Occipital lobe (tissue), 2 donors: ENCODE measurements around the gene DUSP5. TPM values are rescaled to one million over a fixed set of nuclear protein-coding genes. Genes with fewer than 3 reads are reported as not detected.

Experiments
- DNase-seq: peaks from one replicate; lab custom pipeline; 2025; lab: John Stamatoyannopoulos, UW
- total RNA-seq: library from RNA; depleted of rRNA; stranded (reverse); fragments of >200 nt; gene quantifications from one replicate; pipeline ENCODE4 v1.2.3, GENCODE V29; 2014

DUSP5 gene
- total RNA-seq, 1 donor from 2014 or later = 4.7 TPM

- DNase-seq = no peak
Observed at GRCh38 chr10:110499796-110500514, 2.2 kb downstream of the DUSP5 start.

- no peak for DNase-seq
Observed at GRCh38 chr10:110500515-110500905, 2.8 kb downstream of the DUSP5 start.

- peak; percentile 64 for DNase-seq
Observed at GRCh38 chr10:110501142-110501937, 3.6 kb downstream of the DUSP5 start.

GRCh38 chr10:110502072-110502845 is 4.6 kb downstream of the DUSP5 start:
- no peak for DNase-seq

GRCh38 chr10:110502851-110503301 is 5.2 kb downstream of the DUSP5 start:
- peak; percentile 62 for DNase-seq

- no peak for DNase-seq
Observed at GRCh38 chr10:110503528-110504110, 5.9 kb downstream of the DUSP5 start.

GRCh38 chr10:110504111-110504735 is 6.5 kb downstream of the DUSP5 start:
- DNase-seq = no peak

- no peak for DNase-seq
Observed at GRCh38 chr10:110505130-110505770, 7.5 kb downstream of the DUSP5 start.

GRCh38 chr10:110506448-110506847 is 8.7 kb downstream of the DUSP5 start:
- no peak for DNase-seq

GRCh38 chr10:110507346-110507745 is 9.6 kb downstream of the DUSP5 start:
- no peak for DNase-seq

- no peak for DNase-seq
Observed at GRCh38 chr10:110508159-110508788, 10.6 kb downstream of the DUSP5 start.

GRCh38 chr10:110508806-110509544 is 11.3 kb downstream of the DUSP5 start:
- DNase-seq = no peak

- DNase-seq = no peak
Observed at GRCh38 chr10:110509560-110509959, 11.9 kb downstream of the DUSP5 start.

- no peak for DNase-seq
Observed at GRCh38 chr10:110510086-110510485, 12.4 kb downstream of the DUSP5 start.

GRCh38 chr10:110510730-110511129 is 13.0 kb downstream of the DUSP5 start:
- DNase-seq = no peak

- DNase-seq = no peak
Observed at GRCh38 chr10:110511734-110512449, 14.2 kb downstream of the DUSP5 start.

- DNase-seq = peak; percentile 47
Observed at GRCh38 chr10:110512461-110513187, 14.9 kb downstream of the DUSP5 start.

- DNase-seq = no peak
Observed at GRCh38 chr10:110513949-110514348, 16.2 kb downstream of the DUSP5 start.
